OCI-LY1 (cell line): Measurements from ENCODE around the gene SLC6A2.

Experiments
- H2AFZ ChIP-seq: fragments of 200-600 bp; sonication (generic), shearing (Covaris generic); 2 replicates; pipeline ENCODE4 v1.6.0; 2014; ENCODE audit warnings: antibody characterized with exemption, mild to moderate bottlenecking, low read length
- H3F3A ChIP-seq: fragments of 200-600 bp; sonication (generic), shearing (Covaris generic); 2 replicates; pipeline ENCODE4 v1.6.0; 2014; ENCODE audit warnings: mild to moderate bottlenecking, antibody characterized with exemption, low read length, moderate library complexity; ENCODE audit not compliant: insufficient read depth
- H3K27ac ChIP-seq: fragments of 200-600 bp; sonication (generic); 2 replicates; pipeline ENCODE4 v1.5.1; 2014; ENCODE audit warnings: low read length, mixed run types, mild to moderate bottlenecking, low read depth; ENCODE audit not compliant: poor library complexity, severe bottlenecking
- H3K27me3 ChIP-seq: fragments of 200-600 bp; sonication (generic); 2 replicates; pipeline ENCODE4 v1.6.0; 2014; ENCODE audit warnings: antibody characterized with exemption, mild to moderate bottlenecking, low read length, moderate library complexity; ENCODE audit not compliant: insufficient read depth
- H3K36me3 ChIP-seq: fragments of 200-600 bp; sonication (generic); 2 replicates; pipeline ENCODE4 v1.6.1; 2014; ENCODE audit warnings: mild to moderate bottlenecking, antibody characterized with exemption, low read length, moderate library complexity, mixed read lengths; ENCODE audit not compliant: insufficient read depth
- H3K4me1 ChIP-seq: fragments of 200-600 bp; sonication (generic); 2 replicates; pipeline ENCODE4 v1.5.1; 2014; ENCODE audit warnings: mild to moderate bottlenecking, low read length, moderate library complexity; ENCODE audit not compliant: insufficient read depth, severe bottlenecking
- H3K4me2 ChIP-seq: fragments of 200-600 bp; sonication (generic), shearing (Covaris generic); 2 replicates; pipeline ENCODE4 v1.6.1; 2014; ENCODE audit warnings: low read length
- H3K4me3 ChIP-seq: fragments of 200-600 bp; sonication (generic); 2 replicates; pipeline ENCODE4 v1.5.1; 2014; ENCODE audit warnings: low read length, low read depth, mild to moderate bottlenecking, mixed read lengths; ENCODE audit not compliant: poor library complexity, severe bottlenecking
- H3K79me2 ChIP-seq: fragments of 200-600 bp; shearing (Covaris generic); 2 replicates; pipeline ENCODE4 v1.6.1; 2016; ENCODE audit warnings: mixed run types, low read length, mixed read lengths; ENCODE audit not compliant: insufficient read depth
- H3K9ac ChIP-seq: fragments of 200-600 bp; sonication (generic), shearing (Covaris generic); 2 replicates; pipeline ENCODE4 v1.6.1; 2014; ENCODE audit warnings: mild to moderate bottlenecking, low read length, mixed read lengths
- H3K9me2 ChIP-seq: fragments of 200-600 bp; sonication (generic), shearing (Covaris generic); 2 replicates; pipeline ENCODE4 v1.6.1; 2014; ENCODE audit warnings: low read depth, mild to moderate bottlenecking, low read length, mixed read lengths
- H3K9me3 ChIP-seq: fragments of 200-600 bp; shearing (Covaris generic); 2 replicates; pipeline ENCODE4 v1.6.1; 2014; ENCODE audit warnings: low read length, mixed read lengths
- H4K20me1 ChIP-seq: fragments of 200-600 bp; sonication (generic), shearing (Covaris generic); 2 replicates; pipeline ENCODE4 v1.6.0; 2016; ENCODE audit warnings: mild to moderate bottlenecking, low read length; ENCODE audit not compliant: insufficient read depth
- EZH2 ChIP-seq: fragments of 200-600 bp; sonication (generic), shearing (Covaris generic); IDR thresholded peaks from 2 replicates; pipeline ENCODE4 v1.8.0; 2017; ENCODE audit warnings: borderline replicate concordance, mixed run types, mild to moderate bottlenecking, antibody characterized with exemption, low read length, moderate library complexity, mixed read lengths
- TF ChIP-seq, protein P1 (sequence below): fragments of 200-600 bp; sonication (generic), shearing (Covaris generic); IDR thresholded peaks from 2 replicates; pipeline ENCODE4 v1.5.1; 2017; ENCODE audit warnings: mild to moderate bottlenecking, antibody characterized with exemption, low read length, moderate library complexity, mixed read lengths

SLC6A2 gene

DNA sequence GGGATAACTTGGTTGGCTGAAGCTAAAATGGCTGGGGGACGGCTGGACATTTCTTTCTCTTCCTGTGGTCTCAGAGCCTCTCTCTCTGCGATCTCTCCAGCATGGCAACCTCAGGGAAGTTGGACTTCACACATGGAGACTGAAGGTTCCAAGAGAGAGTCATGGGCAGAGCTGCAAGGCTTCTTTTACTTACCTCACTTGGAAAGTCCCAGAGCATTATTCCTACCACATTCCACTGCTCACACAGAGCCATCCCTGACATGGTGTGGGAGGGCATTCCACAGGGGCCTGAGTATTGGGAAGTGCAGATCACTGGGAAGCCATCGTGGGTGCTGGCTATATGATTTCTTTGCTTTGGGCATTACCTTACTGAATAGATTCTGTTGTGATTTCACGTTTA lies 9.8 kb upstream of the SLC6A2 start:
- no peak overlapping the region for H3K27ac ChIP-seq
- H3K36me3 ChIP-seq: no peaks in the 10 kb centered on the region
- H3K27me3 ChIP-seq: no peaks in the 10 kb centered on the region
- no peaks in the 10 kb centered on the region for H3K9me3 ChIP-seq
- no peak overlapping the region for H3K9ac ChIP-seq
- no peaks in the 10 kb centered on the region for H4K20me1 ChIP-seq
- TF ChIP-seq, protein P1, sequence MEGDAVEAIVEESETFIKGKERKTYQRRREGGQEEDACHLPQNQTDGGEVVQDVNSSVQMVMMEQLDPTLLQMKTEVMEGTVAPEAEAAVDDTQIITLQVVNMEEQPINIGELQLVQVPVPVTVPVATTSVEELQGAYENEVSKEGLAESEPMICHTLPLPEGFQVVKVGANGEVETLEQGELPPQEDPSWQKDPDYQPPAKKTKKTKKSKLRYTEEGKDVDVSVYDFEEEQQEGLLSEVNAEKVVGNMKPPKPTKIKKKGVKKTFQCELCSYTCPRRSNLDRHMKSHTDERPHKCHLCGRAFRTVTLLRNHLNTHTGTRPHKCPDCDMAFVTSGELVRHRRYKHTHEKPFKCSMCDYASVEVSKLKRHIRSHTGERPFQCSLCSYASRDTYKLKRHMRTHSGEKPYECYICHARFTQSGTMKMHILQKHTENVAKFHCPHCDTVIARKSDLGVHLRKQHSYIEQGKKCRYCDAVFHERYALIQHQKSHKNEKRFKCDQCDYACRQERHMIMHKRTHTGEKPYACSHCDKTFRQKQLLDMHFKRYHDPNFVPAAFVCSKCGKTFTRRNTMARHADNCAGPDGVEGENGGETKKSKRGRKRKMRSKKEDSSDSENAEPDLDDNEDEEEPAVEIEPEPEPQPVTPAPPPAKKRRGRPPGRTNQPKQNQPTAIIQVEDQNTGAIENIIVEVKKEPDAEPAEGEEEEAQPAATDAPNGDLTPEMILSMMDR: no peak
- TF ChIP-seq EZH2: no peak
- H3K9me2 ChIP-seq: no peaks in the 10 kb centered on the region
- no peaks in the 10 kb centered on the region for H3K79me2 ChIP-seq
- no peaks in the 10 kb centered on the region for H3K4me1 ChIP-seq
- H2AFZ ChIP-seq: no peak overlapping the region
- no peaks in the 10 kb centered on the region for H3F3A ChIP-seq
- no peak overlapping the region for H3K4me2 ChIP-seq
- no peak overlapping the region for H3K4me3 ChIP-seq

GRCh38 chr16:55647343-55647742 lies 8.4 kb upstream of the SLC6A2 start:
- Histone ChIP-seq H3K4me2 (no peak overlapping the region), H3K9me3 (no peaks in the 10 kb centered on the region), H3K9ac (no peak overlapping the region), H3K9me2 (no peaks in the 10 kb centered on the region), H3K4me3 (no peak overlapping the region), H3K27me3 (no peaks in the 10 kb centered on the region), H3K36me3 (no peaks in the 10 kb centered on the region), H3K4me1 (no peaks in the 10 kb centered on the region), H3K27ac (no peak overlapping the region), H3K79me2 (no peaks in the 10 kb centered on the region), H3F3A (no peaks in the 10 kb centered on the region), H2AFZ (no peak overlapping the region), H4K20me1 (no peaks in the 10 kb centered on the region)
- TF ChIP-seq EZH2: no peak
- TF ChIP-seq, protein P1: no peak

DNA sequence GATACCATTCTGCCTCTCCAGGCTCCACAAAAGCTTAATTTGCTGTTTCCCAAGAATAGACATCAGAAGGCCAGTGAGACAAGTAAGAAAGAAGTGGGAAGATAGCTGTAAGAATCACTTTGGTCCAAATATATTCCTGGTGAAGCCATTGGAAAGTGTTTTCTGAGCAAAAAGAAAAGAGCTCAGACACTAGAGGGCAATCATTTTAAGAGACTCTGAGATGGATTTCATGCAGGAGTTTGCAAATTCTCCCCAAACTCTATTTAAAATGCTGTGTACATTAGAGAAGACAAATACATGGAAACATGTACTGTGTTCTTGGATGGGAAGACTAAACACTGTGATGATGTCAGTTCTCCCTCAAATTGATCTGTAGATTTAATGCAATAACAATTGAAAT lies 8.0 kb upstream of the SLC6A2 start:
- Histone ChIP-seq H3K36me3 (no peaks in the 10 kb centered on the region), H3K4me1 (no peaks in the 10 kb centered on the region), H3K9ac (no peak overlapping the region), H4K20me1 (no peaks in the 10 kb centered on the region), H3K79me2 (no peaks in the 10 kb centered on the region), H3K4me2 (no peak overlapping the region), H3K9me3 (no peaks in the 10 kb centered on the region), H3K27ac (no peak overlapping the region), H3K9me2 (no peaks in the 10 kb centered on the region), H3F3A (no peaks in the 10 kb centered on the region), H3K27me3 (no peaks in the 10 kb centered on the region), H2AFZ (no peak overlapping the region), H3K4me3 (no peak overlapping the region)
- TF ChIP-seq EZH2: no peak
